Nephron (organoid): ENCODE results near the gene DDOST.

Experiments used
- H3K27ac Mint-ChIP-seq, 3 experiments: 2 replicates each; pipeline ENCODE4 v1.8.0; 2020; ENCODE audit warnings: mixed read lengths in 3 of 3, mild to moderate bottlenecking in 2 of 3, moderate library complexity in 1 of 3
- H3K27me3 Mint-ChIP-seq: 2 replicates; pipeline ENCODE4 v1.8.0; 2021; ENCODE audit warnings: low read depth, mild to moderate bottlenecking, moderate library complexity, mixed read lengths
- H3K36me3 Mint-ChIP-seq: 2 replicates; pipeline ENCODE4 v1.8.0; 2020; ENCODE audit warnings: low read depth, mixed read lengths
- H3K4me1 Mint-ChIP-seq: 2 replicates; pipeline ENCODE4 v1.8.0; 2020; ENCODE audit warnings: mixed read lengths
- H3K4me3 Mint-ChIP-seq, 3 experiments: 2 replicates each; pipeline ENCODE4 v1.8.0; 2020; ENCODE audit warnings: mild to moderate bottlenecking in 3 of 3, mixed read lengths in 3 of 3, moderate library complexity in 2 of 3
- H3K9me3 Mint-ChIP-seq: 2 replicates; pipeline ENCODE4 v1.8.0; 2020; ENCODE audit warnings: mixed read lengths
- CTCF ChIP-seq, 3 experiments: fragments of 200-600 bp; sonication (generic); IDR thresholded peaks; one replicate each; pipeline ENCODE4 v1.5.0; 2021; ENCODE audit warnings: antibody characterized with exemption in 3 of 3; ENCODE audit not compliant: unreplicated experiment in 3 of 3

Gene DDOST

GRCh38 chr1:20663969-20664715, 3.0 kb upstream of the DDOST start:
- H3K36me3 Mint-ChIP-seq = peaks cover 4% of the 10 kb centered on the region
- peak overlapping the region in 1 of 3 experiments; percentile 44 for H3K27ac Mint-ChIP-seq
- H3K27me3 Mint-ChIP-seq = no peaks in the 10 kb centered on the region
- H3K9me3 Mint-ChIP-seq = no peaks in the 10 kb centered on the region
- TF ChIP-seq CTCF (IDR thresholded peaks at IDR 0.05; ENCODE audit: unreplicated experiment in 3 of 3) = no peak
- H3K4me1 Mint-ChIP-seq = peaks cover 30% of the 10 kb centered on the region
- H3K4me3 Mint-ChIP-seq = peak overlapping the region; percentile 99 to 100 (median 100)

- no peak for TF ChIP-seq CTCF (IDR thresholded peaks at IDR 0.05; ENCODE audit: unreplicated experiment in 3 of 3)
- no peaks in the 10 kb centered on the region for H3K27me3 Mint-ChIP-seq
These were observed 2.2 kb upstream of the DDOST start for GRCh38 chr1:20663365-20663764.

GRCh38 chr1:20662110-20662475, 924 bp upstream of the DDOST start:
- TF ChIP-seq CTCF (IDR thresholded peaks at IDR 0.05; ENCODE audit: unreplicated experiment in 3 of 3) = no peak
- no peaks in the 10 kb centered on the region for H3K27me3 Mint-ChIP-seq
- no peaks in the 10 kb centered on the region for H3K9me3 Mint-ChIP-seq
- H3K36me3 Mint-ChIP-seq = peaks cover 8% of the 10 kb centered on the region
- H3K4me3 Mint-ChIP-seq = peak overlapping the region; percentile 99 to 100 (median 100)
- H3K4me1 Mint-ChIP-seq = peaks cover 30% of the 10 kb centered on the region
- peak overlapping the region; percentile 89 to 98 (median 96) for H3K27ac Mint-ChIP-seq

More at GRCh38 chr1:20663365-20663764, 2.2 kb upstream of the DDOST start:
- Mint-ChIP-seq H3K27ac (peak overlapping the region in 2 of 3 experiments; percentile 26 to 89), H3K4me1 (peaks cover 30% of the 10 kb centered on the region), H3K4me3 (peak overlapping the region; percentile 99 to 100 (median 100)), H3K9me3 (no peaks in the 10 kb centered on the region), H3K36me3 (peaks cover 5% of the 10 kb centered on the region)

GRCh38 chr1:20660847-20661206, 342 bp downstream of the DDOST start:
- Mint-ChIP-seq H3K36me3 (peaks cover 21% of the 10 kb centered on the region), H3K27ac (peak overlapping the region; percentile 89 to 98 (median 96)), H3K9me3 (no peaks in the 10 kb centered on the region), H3K27me3 (no peaks in the 10 kb centered on the region), H3K4me1 (peaks cover 35% of the 10 kb centered on the region), H3K4me3 (peak overlapping the region; percentile 99 to 100 (median 100))
- no peak for TF ChIP-seq CTCF (IDR thresholded peaks at IDR 0.05; ENCODE audit: unreplicated experiment in 3 of 3)

GRCh38 chr1:20660363-20660762, 806 bp downstream of the DDOST start:
- H3K36me3 Mint-ChIP-seq = peaks cover 22% of the 10 kb centered on the region
- H3K4me3 Mint-ChIP-seq = peak overlapping the region; percentile 99 to 100 (median 100)
- H3K27ac Mint-ChIP-seq = peak overlapping the region; percentile 33 to 96 (median 89)
- no peaks in the 10 kb centered on the region for H3K9me3 Mint-ChIP-seq
- no peak for TF ChIP-seq CTCF (IDR thresholded peaks at IDR 0.05; ENCODE audit: unreplicated experiment in 3 of 3)
- H3K4me1 Mint-ChIP-seq = peaks cover 35% of the 10 kb centered on the region
- H3K27me3 Mint-ChIP-seq = no peaks in the 10 kb centered on the region
